ENCODE results near the gene NSUN3. TPM values are rescaled to one million over a fixed set of nuclear protein-coding genes. Genes with fewer than 3 reads are reported as not detected.

Gene NSUN3
- total RNA-seq, 4 donors from 2014 or later, result 7.4 to 11.9 (median 8.0) TPM

GRCh38 chr3:94158512-94158911 is 95.7 kb downstream of the NSUN3 start:
- no peak for TF ChIP-seq EP300 (IDR thresholded peaks at IDR 0.05)

GRCh38 chr3:94159062-94159828 is 96.4 kb downstream of the NSUN3 start:
- no peak for DNase-seq (ENCODE audit: extremely low spot score)
- H3K27ac ChIP-seq (replicated peaks in 1 of 4), result no peak overlapping the region
- WGBS, result 64% methylated on average over 9 of the region's 9 CpGs
- H3K27me3 ChIP-seq, result no peaks in the 10 kb centered on the region
- no peaks in the 10 kb centered on the region for H3K36me3 ChIP-seq
- no peaks in the 10 kb centered on the region for H3K9me3 ChIP-seq
- H3K4me3 ChIP-seq, result no peak overlapping the region
- no peak for TF ChIP-seq EP300 (IDR thresholded peaks at IDR 0.05)
- no peak for TF ChIP-seq POLR2A (IDR thresholded peaks at IDR 0.05; ENCODE audit: low read depth)
- TF ChIP-seq POLR2AphosphoS5 (IDR thresholded peaks at IDR 0.05), result no peak
- no peak for TF ChIP-seq CTCF (IDR thresholded peaks at IDR 0.05)
- intact Hi-C loops (cut with DNase I), result no loop called here
- no peaks in the 10 kb centered on the region for H3K4me1 ChIP-seq

More at GRCh38 chr3:94158512-94158911, 95.7 kb downstream of the NSUN3 start:
- H3K4me3 ChIP-seq, result no peak overlapping the region
- no peak overlapping the region for H3K27ac ChIP-seq (replicated peaks in 1 of 4)
- no peaks in the 10 kb centered on the region for H3K27me3 ChIP-seq
- WGBS, result 96% methylated on average over 4 of the region's 4 CpGs
- intact Hi-C loops (cut with DNase I), result no loop called here
- DNase-seq (ENCODE audit: extremely low spot score), result no peak
- no peaks in the 10 kb centered on the region for H3K4me1 ChIP-seq
- no peaks in the 10 kb centered on the region for H3K9me3 ChIP-seq
- no peaks in the 10 kb centered on the region for H3K36me3 ChIP-seq

- intact Hi-C loops (cut with DNase I), result no loop called here
- H3K27ac ChIP-seq (replicated peaks in 1 of 4), result no peak overlapping the region
- no peak overlapping the region for H3K4me3 ChIP-seq
- no peaks in the 10 kb centered on the region for H3K36me3 ChIP-seq
- WGBS, result 95% methylated on average over 3 of the region's 3 CpGs
- H3K4me1 ChIP-seq, result no peaks in the 10 kb centered on the region
- no peak for TF ChIP-seq POLR2AphosphoS5 (IDR thresholded peaks at IDR 0.05)
- H3K27me3 ChIP-seq, result no peaks in the 10 kb centered on the region
- no peaks in the 10 kb centered on the region for H3K9me3 ChIP-seq
- DNase-seq (ENCODE audit: extremely low spot score), result no peak
These were observed 99.8 kb downstream of the NSUN3 start for GRCh38 chr3:94162700-94163099.

GRCh38 chr3:94167346-94167745 is 104.5 kb downstream of the NSUN3 start:
- WGBS, result 82% methylated on average over 2 of the region's 2 CpGs
- no peaks in the 10 kb centered on the region for H3K9me3 ChIP-seq
- no peaks in the 10 kb centered on the region for H3K27me3 ChIP-seq
- H3K36me3 ChIP-seq, result no peaks in the 10 kb centered on the region
- H3K27ac ChIP-seq (replicated peaks in 1 of 4), result no peak overlapping the region
- H3K4me1 ChIP-seq, result no peaks in the 10 kb centered on the region
- intact Hi-C loops (cut with DNase I), result no loop called here
- H3K4me3 ChIP-seq, result no peak overlapping the region
- no peak for TF ChIP-seq EP300 (IDR thresholded peaks at IDR 0.05)
- TF ChIP-seq POLR2A (IDR thresholded peaks at IDR 0.05; ENCODE audit: low read depth), result no peak
- no peak for TF ChIP-seq POLR2AphosphoS5 (IDR thresholded peaks at IDR 0.05)
- DNase-seq (ENCODE audit: extremely low spot score), result no peak

GRCh38 chr3:94167796-94168195 is 104.9 kb downstream of the NSUN3 start:
- H3K27ac ChIP-seq (replicated peaks in 1 of 4), result no peak overlapping the region
- H3K4me3 ChIP-seq, result no peak overlapping the region
- WGBS, result 67% methylated on average over 6 of the region's 6 CpGs
- H3K4me1 ChIP-seq, result no peaks in the 10 kb centered on the region
- no peaks in the 10 kb centered on the region for H3K36me3 ChIP-seq
- intact Hi-C loops (cut with DNase I), result no loop called here
- TF ChIP-seq CTCF (IDR thresholded peaks at IDR 0.05) (no peak), EP300 (IDR thresholded peaks at IDR 0.05) (no peak), POLR2A (IDR thresholded peaks at IDR 0.05; ENCODE audit: low read depth) (no peak), POLR2AphosphoS5 (IDR thresholded peaks at IDR 0.05) (no peak)
- no peaks in the 10 kb centered on the region for H3K27me3 ChIP-seq
- H3K9me3 ChIP-seq, result no peaks in the 10 kb centered on the region
- no peak for DNase-seq (ENCODE audit: extremely low spot score)

- intact Hi-C loops (cut with DNase I), result no loop called here
- H3K9me3 ChIP-seq, result no peaks in the 10 kb centered on the region
- no peaks in the 10 kb centered on the region for H3K4me1 ChIP-seq
- H3K4me3 ChIP-seq, result no peak overlapping the region
- DNase-seq (ENCODE audit: extremely low spot score), result no peak
- TF ChIP-seq EP300 (IDR thresholded peaks at IDR 0.05), result no peak
- no peak for TF ChIP-seq POLR2A (IDR thresholded peaks at IDR 0.05; ENCODE audit: low read depth)
- TF ChIP-seq CTCF (IDR thresholded peaks at IDR 0.05), result no peak
- TF ChIP-seq POLR2AphosphoS5 (IDR thresholded peaks at IDR 0.05), result no peak
- no peaks in the 10 kb centered on the region for H3K27me3 ChIP-seq
- no peaks in the 10 kb centered on the region for H3K36me3 ChIP-seq
- H3K27ac ChIP-seq (replicated peaks in 1 of 4), result no peak overlapping the region
These were observed 109.1 kb downstream of the NSUN3 start for GRCh38 chr3:94171954-94172353.
